Measurements from ENCODE around the gene PTGER3. TPM values are rescaled to one million over a fixed set of nuclear protein-coding genes. Genes with fewer than 3 reads are reported as not detected.

The PTGER3 gene
- total and polyA plus RNA-seq, 10 of the 15 experiments (the other 5 are each of a cell fraction or from before 2014, with no cell fraction given) = under 0.01 to 0.04 (median 0.02) TPM; not detected in 7

DNA sequence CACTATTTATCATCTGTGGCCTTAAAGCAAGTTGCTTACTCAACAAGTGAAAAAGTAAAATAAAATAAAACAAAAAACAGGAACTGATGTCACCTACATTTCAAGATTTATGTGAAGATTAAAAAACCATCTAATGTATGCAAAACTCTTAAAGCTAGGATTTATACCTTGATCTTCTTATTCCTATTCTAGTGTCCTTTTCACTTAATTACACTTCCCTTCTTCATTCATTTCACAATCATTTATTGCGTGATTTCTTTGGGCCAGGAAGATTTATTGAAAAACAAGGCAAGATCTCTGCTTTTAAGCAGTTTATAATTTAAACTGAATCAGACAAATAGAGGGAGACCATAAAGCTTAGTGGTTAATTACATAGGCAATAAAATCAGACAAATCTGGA lies 18.6 kb downstream of the PTGER3 start (continued):
- TF ChIP-seq, protein P1, sequence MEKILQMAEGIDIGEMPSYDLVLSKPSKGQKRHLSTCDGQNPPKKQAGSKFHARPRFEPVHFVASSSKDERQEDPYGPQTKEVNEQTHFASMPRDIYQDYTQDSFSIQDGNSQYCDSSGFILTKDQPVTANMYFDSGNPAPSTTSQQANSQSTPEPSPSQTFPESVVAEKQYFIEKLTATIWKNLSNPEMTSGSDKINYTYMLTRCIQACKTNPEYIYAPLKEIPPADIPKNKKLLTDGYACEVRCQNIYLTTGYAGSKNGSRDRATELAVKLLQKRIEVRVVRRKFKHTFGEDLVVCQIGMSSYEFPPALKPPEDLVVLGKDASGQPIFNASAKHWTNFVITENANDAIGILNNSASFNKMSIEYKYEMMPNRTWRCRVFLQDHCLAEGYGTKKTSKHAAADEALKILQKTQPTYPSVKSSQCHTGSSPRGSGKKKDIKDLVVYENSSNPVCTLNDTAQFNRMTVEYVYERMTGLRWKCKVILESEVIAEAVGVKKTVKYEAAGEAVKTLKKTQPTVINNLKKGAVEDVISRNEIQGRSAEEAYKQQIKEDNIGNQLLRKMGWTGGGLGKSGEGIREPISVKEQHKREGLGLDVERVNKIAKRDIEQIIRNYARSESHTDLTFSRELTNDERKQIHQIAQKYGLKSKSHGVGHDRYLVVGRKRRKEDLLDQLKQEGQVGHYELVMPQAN (conservative IDR thresholded peaks at IDR 0.05) = no peak

DNA sequence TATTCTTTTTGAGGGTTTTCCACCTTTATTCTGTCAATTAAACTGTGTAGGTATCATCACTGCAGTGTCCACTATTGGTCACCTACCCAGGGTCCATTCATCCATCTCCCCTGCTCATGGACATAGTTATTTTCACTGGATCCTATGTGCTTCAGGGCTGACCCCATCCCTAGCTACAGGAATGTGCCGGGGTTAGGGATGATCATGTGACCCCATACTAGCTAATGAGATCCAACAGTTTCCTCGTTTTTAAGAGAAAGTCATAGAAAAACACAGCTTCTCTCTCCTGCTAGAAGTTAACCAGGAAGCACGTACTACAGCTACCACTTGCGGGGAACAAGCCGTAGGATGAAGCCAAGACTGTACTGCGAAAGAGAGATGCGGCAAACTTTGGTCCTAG lies 19.6 kb downstream of the PTGER3 start:
- Histone ChIP-seq H3K4me3 (no peak overlapping the region), H3K27me3 (replicated peaks in 1 of 2; ENCODE audit: control insufficient read depth in 2 of 2, insufficient read depth in 2 of 2, low read length in 1 of 2) (no peaks in the 10 kb centered on the region; a peak in 1 of 4 replicates), H3K79me2 (ENCODE audit: control insufficient read depth, insufficient read depth, low read length) (no peaks in the 10 kb centered on the region), H3K27ac (ENCODE audit: control insufficient read depth, insufficient read depth) (no peak overlapping the region), H3K9me3 (replicated peaks; ENCODE audit: control insufficient read depth, insufficient read depth, low read length) (no peaks in the 10 kb centered on the region), H3K36me3 (ENCODE audit: control insufficient read depth in 2 of 2, insufficient read depth in 2 of 2, low read length in 1 of 2) (no peaks in the 10 kb centered on the region), H2AFZ (ENCODE audit: control insufficient read depth, low read depth, low read length) (no peak overlapping the region), H3K4me1 (ENCODE audit: control insufficient read depth, insufficient read depth, low read length) (no peaks in the 10 kb centered on the region), H3K9ac (ENCODE audit: control insufficient read depth, insufficient read depth, low read length) (no peak overlapping the region), H4K20me1 (ENCODE audit: control insufficient read depth, insufficient read depth) (no peaks in the 10 kb centered on the region), H3K4me2 (ENCODE audit: control insufficient read depth, insufficient read depth) (no peak overlapping the region)
- ChIA-PET CTCF (no interaction called here), SMC1A (ENCODE audit: uncharacterized antibody, unreplicated experiment) (no interaction called here), POLR2A (no interaction called here), RAD21 (ENCODE audit: unreplicated experiment) (no interaction called here)
- FAIRE-seq (no peak), ATAC-seq (no peak), DNase-seq (ENCODE audit: low read depth, low spot score) (no peak)
- no TSS peak for BruUV-seq (replicated peaks)
- WGBS (ENCODE audit: insufficient coverage, insufficient replicate concordance, low lambda C conversion rate, missing lambda C conversion rate) = 41% methylated on average over 7 of the region's 7 CpGs
- intact Hi-C loops (cut with micrococcal nuclease; ENCODE audit: unreplicated experiment) (no loop called here), in situ Hi-C loops (cut with MboI) (no loop called here)
- TF ChIP-seq BMI1 (IDR thresholded peaks at IDR 0.05; ENCODE audit: borderline replicate concordance) (no peak), SRF (IDR thresholded peaks at IDR 0.05; ENCODE audit: low read depth in 2 of 2, low read length in 2 of 2) (no peak), JUNB (IDR thresholded peaks at IDR 0.05) (no peak), TAF1 (IDR thresholded peaks at IDR 0.05; ENCODE audit: borderline replicate concordance, low read depth, low read length) (no peak), CREM (IDR thresholded peaks at IDR 0.05; ENCODE audit: low read depth) (no peak), EZH2 (IDR thresholded peaks at IDR 0.05; ENCODE audit: borderline replicate concordance, control insufficient read depth, low read depth, low read length) (no peak), POLR2AphosphoS2 (IDR thresholded peaks at IDR 0.05; ENCODE audit: low read depth, low read length) (no peak), NFYB (IDR thresholded peaks at IDR 0.05; ENCODE audit: insufficient read depth, low read depth, low read length) (no peak), HDAC6 (IDR thresholded peaks at IDR 0.05; ENCODE audit: unreplicated experiment) (no peak), HCFC1 (IDR thresholded peaks at IDR 0.05; ENCODE audit: low read length) (no peak), KDM1A (IDR thresholded peaks at IDR 0.05; ENCODE audit: borderline replicate concordance) (no peak)
- TF ChIP-seq, protein P2, sequence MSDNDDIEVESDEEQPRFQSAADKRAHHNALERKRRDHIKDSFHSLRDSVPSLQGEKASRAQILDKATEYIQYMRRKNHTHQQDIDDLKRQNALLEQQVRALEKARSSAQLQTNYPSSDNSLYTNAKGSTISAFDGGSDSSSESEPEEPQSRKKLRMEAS (IDR thresholded peaks at IDR 0.05; ENCODE audit: low read depth, low read length) = no peak
- TF ChIP-seq, protein P3, sequence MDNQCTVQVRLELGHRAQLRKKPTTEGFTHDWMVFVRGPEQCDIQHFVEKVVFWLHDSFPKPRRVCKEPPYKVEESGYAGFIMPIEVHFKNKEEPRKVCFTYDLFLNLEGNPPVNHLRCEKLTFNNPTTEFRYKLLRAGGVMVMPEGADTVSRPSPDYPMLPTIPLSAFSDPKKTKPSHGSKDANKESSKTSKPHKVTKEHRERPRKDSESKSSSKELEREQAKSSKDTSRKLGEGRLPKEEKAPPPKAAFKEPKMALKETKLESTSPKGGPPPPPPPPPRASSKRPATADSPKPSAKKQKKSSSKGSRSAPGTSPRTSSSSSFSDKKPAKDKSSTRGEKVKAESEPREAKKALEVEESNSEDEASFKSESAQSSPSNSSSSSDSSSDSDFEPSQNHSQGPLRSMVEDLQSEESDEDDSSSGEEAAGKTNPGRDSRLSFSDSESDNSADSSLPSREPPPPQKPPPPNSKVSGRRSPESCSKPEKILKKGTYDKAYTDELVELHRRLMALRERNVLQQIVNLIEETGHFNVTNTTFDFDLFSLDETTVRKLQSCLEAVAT (IDR thresholded peaks at IDR 0.05) = no peak
- TF ChIP-seq, protein P4, sequence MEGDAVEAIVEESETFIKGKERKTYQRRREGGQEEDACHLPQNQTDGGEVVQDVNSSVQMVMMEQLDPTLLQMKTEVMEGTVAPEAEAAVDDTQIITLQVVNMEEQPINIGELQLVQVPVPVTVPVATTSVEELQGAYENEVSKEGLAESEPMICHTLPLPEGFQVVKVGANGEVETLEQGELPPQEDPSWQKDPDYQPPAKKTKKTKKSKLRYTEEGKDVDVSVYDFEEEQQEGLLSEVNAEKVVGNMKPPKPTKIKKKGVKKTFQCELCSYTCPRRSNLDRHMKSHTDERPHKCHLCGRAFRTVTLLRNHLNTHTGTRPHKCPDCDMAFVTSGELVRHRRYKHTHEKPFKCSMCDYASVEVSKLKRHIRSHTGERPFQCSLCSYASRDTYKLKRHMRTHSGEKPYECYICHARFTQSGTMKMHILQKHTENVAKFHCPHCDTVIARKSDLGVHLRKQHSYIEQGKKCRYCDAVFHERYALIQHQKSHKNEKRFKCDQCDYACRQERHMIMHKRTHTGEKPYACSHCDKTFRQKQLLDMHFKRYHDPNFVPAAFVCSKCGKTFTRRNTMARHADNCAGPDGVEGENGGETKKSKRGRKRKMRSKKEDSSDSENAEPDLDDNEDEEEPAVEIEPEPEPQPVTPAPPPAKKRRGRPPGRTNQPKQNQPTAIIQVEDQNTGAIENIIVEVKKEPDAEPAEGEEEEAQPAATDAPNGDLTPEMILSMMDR (IDR thresholded peaks at IDR 0.05 in 2 of 3, conservative IDR thresholded peaks at IDR 0.05 in 1 of 3; ENCODE audit: control insufficient read depth in 2 of 3, extremely low read depth in 1 of 3, insufficient read depth in 1 of 3, low read depth in 3 of 3, low read length in 3 of 3) = no peak
- TF ChIP-seq, protein P5, sequence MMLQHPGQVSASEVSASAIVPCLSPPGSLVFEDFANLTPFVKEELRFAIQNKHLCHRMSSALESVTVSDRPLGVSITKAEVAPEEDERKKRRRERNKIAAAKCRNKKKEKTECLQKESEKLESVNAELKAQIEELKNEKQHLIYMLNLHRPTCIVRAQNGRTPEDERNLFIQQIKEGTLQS (IDR thresholded peaks at IDR 0.05; ENCODE audit: borderline replicate concordance, extremely low read depth, low read depth, low read length) = no peak

Measured in GM12878 (cell line).